Adipocyte (in vitro differentiated cells): Measurements from ENCODE around the gene TSSC4.

Experiments used
- DNase-seq: peaks from one replicate; pipeline ENCODE4 v3.0.0-alpha.2; 2015; ENCODE audit warnings: low read depth
- H3K27me3 ChIP-seq: replicated peaks from 2 replicates; pipeline ENCODE4 v1.7.0; 2013; ENCODE audit warnings: mild to moderate bottlenecking, low read length, moderate library complexity; ENCODE audit not compliant: control insufficient read depth, insufficient read depth
- H3K36me3 ChIP-seq: 2 replicates; pipeline ENCODE4 v1.7.0; 2013; ENCODE audit warnings: low read length, mild to moderate bottlenecking, moderate library complexity; ENCODE audit not compliant: control insufficient read depth, insufficient read depth, severe bottlenecking
- H3K4me1 ChIP-seq: 2 replicates; pipeline ENCODE4 v1.7.0; 2013; ENCODE audit warnings: mild to moderate bottlenecking, low read length, moderate library complexity; ENCODE audit not compliant: control insufficient read depth, insufficient read depth
- H3K4me3 ChIP-seq: 2 replicates; pipeline ENCODE4 v1.7.0; 2013; ENCODE audit warnings: mild to moderate bottlenecking, low read length, moderate library complexity
- H3K9ac ChIP-seq: 2 replicates; pipeline ENCODE4 v1.7.0; 2013; ENCODE audit warnings: mild to moderate bottlenecking, low read length, moderate library complexity
- H3K9me3 ChIP-seq: 2 replicates; pipeline ENCODE4 v1.7.0; 2013; ENCODE audit warnings: mild to moderate bottlenecking, low read length, moderate library complexity; ENCODE audit not compliant: control insufficient read depth

Gene TSSC4

GRCh38 chr11:2443881-2444820 is 43.6 kb downstream of the TSSC4 start, which contains the start of gene TRPM5:
TSS of gene TRPM5 (minus strand) at chr11:2444514. CDS start at chr11:2423036, 21,478 bp downstream.
- H3K36me3 ChIP-seq: no peaks in the 10 kb centered on the region
- H3K4me3 ChIP-seq: no peak within 1 kb of the TSS
- DNase-seq: no peak
- peaks cover 20% of the 10 kb centered on the region for H3K9me3 ChIP-seq
- H3K9ac ChIP-seq: no peak within 1 kb of the TSS
- no peaks in the 10 kb centered on the region for H3K4me1 ChIP-seq
- H3K27me3 ChIP-seq: peaks cover 50% of the 10 kb centered on the region

- H3K9ac ChIP-seq: no peak within 1 kb of the TSS
- no peaks in the 10 kb centered on the region for H3K4me1 ChIP-seq
- peaks cover 12% of the 10 kb centered on the region for H3K9me3 ChIP-seq
- no peaks in the 10 kb centered on the region for H3K36me3 ChIP-seq
- peaks cover 46% of the 10 kb centered on the region for H3K27me3 ChIP-seq
- peak; percentile 7 for DNase-seq
- no peak within 1 kb of the TSS for H3K4me3 ChIP-seq
Observed at GRCh38 chr11:2444821-2445745, 44.5 kb downstream of the TSSC4 start, which contains the start of gene KCNQ1. TSS of gene KCNQ1 (plus strand) at chr11:2445008. CDS start at chr11:2445099, 91 bp downstream.

- Histone ChIP-seq H3K4me3 (no peak overlapping the region), H3K36me3 (no peaks in the 10 kb centered on the region), H3K9me3 (peaks cover 12% of the 10 kb centered on the region), H3K4me1 (no peaks in the 10 kb centered on the region), H3K9ac (no peak overlapping the region), H3K27me3 (peaks cover 41% of the 10 kb centered on the region)
- no peak for DNase-seq
Observed at GRCh38 chr11:2445746-2446551, 45.4 kb downstream of the TSSC4 start.

DNA sequence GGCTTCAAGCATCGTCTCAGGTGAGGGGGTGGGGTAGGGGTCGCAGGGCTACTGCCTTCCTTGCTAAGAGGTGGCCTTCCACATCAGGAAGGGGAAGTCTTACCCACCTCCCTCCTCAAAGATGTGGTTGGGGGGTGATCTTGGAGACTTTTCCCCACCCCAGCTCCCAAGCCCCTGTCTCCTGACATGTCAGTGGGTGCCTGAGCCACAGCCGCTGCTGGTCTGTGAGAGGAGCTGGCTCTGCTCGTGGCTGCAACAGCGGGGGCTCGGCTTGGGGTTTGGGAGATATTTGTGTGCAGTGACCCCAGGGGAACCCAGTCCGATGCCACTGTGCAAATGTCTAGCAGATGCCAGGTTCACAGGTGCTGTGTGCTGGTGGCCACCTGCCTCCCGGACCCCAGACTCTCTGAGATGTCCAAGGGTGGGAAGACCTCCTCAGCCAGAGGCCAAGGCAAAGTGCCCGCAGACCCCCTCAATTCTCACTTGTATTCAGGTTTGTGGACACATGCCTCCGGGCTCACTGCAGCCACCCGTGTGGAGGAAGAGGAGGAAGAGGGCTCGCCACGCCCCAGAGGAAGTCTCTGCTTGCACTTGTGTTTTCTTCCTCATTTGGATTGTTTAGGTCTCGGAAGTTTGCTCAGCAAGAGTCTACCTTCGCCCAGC is 46.2 kb downstream of the TSSC4 start:
- peaks cover 46% of the 10 kb centered on the region for H3K27me3 ChIP-seq
- H3K9ac ChIP-seq: no peak overlapping the region
- peaks cover 12% of the 10 kb centered on the region for H3K9me3 ChIP-seq
- no peak overlapping the region for H3K4me3 ChIP-seq
- no peaks in the 10 kb centered on the region for H3K4me1 ChIP-seq
- H3K36me3 ChIP-seq: no peaks in the 10 kb centered on the region
- DNase-seq: no peak

GRCh38 chr11:2447253-2447950 is 46.9 kb downstream of the TSSC4 start:
- H3K36me3 ChIP-seq: no peaks in the 10 kb centered on the region
- peaks cover 52% of the 10 kb centered on the region for H3K27me3 ChIP-seq
- DNase-seq: no peak
- no peaks in the 10 kb centered on the region for H3K4me1 ChIP-seq
- H3K9ac ChIP-seq: no peak overlapping the region
- peaks cover 9% of the 10 kb centered on the region for H3K9me3 ChIP-seq
- H3K4me3 ChIP-seq: no peak overlapping the region

GRCh38 chr11:2447951-2448650 is 47.6 kb downstream of the TSSC4 start:
- Histone ChIP-seq H3K4me3 (no peak overlapping the region), H3K36me3 (no peaks in the 10 kb centered on the region), H3K4me1 (no peaks in the 10 kb centered on the region), H3K9me3 (peaks cover 2% of the 10 kb centered on the region), H3K9ac (no peak overlapping the region), H3K27me3 (peaks cover 51% of the 10 kb centered on the region)
- DNase-seq: no peak

- no peak overlapping the region for H3K4me3 ChIP-seq
- no peaks in the 10 kb centered on the region for H3K4me1 ChIP-seq
- no peak overlapping the region for H3K9ac ChIP-seq
- peaks cover 4% of the 10 kb centered on the region for H3K9me3 ChIP-seq
- no peak for DNase-seq
- peaks cover 53% of the 10 kb centered on the region for H3K27me3 ChIP-seq
- no peaks in the 10 kb centered on the region for H3K36me3 ChIP-seq
Observed at GRCh38 chr11:2448661-2449547, 48.4 kb downstream of the TSSC4 start.

DNA sequence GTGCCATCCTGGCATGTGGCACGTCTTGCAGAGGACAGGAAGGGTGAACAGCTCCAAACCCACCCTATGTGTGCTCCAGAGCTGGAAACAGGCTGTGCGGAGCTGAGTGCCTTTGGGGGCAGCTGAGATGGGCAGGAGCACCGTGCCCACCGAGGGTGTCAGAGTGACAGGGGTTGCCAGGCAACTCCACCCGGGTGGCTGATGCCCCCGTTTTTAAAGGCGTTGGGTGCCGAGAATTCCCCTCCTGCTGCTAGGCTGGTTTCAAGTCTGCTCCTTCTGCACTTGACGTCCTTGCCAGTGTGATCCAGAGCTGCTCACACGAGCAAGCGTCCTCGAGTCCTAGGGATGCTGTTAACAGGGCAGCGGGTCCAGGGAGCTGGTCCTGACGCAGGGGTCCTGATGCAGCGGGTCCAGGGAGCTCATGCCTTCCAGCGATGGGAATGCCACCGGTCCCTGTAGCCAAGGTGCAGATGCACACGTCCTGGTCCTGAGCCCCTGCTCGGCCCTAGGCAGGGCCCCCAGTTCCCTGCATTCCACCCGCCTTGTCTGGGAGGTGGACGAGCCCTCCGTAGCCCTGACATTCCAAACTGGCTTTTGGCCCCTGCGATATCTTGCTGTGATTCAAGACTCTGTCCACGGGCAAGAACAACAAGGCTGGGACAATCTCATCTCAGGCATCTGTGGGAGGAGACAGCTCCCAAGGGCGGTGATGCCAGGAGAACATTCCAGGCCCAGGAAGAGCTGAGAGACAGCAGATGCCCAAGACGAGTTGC is 49.2 kb downstream of the TSSC4 start:
- H3K9ac ChIP-seq: no peak overlapping the region
- no peaks in the 10 kb centered on the region for H3K4me1 ChIP-seq
- H3K36me3 ChIP-seq: no peaks in the 10 kb centered on the region
- H3K27me3 ChIP-seq: peaks cover 62% of the 10 kb centered on the region
- H3K9me3 ChIP-seq: peaks cover 4% of the 10 kb centered on the region
- no peak overlapping the region for H3K4me3 ChIP-seq
- DNase-seq: no peak
